ENCODE data around the gene BUB3. TPM values are rescaled to one million over a fixed set of nuclear protein-coding genes. Genes with fewer than 3 reads are reported as not detected.

Gene BUB3
- total RNA-seq, 4 donors from 2014 or later = 69.4 to 103 (median 75.9) TPM

GRCh38 chr10:123134343-123134914, 19.8 kb upstream of the BUB3 start:
- H3K9me3 ChIP-seq = peaks cover 0 to under 1% (median 0%) of the 10 kb centered on the region in 3 donors
- H3K4me1 ChIP-seq = peaks cover 0 to 64% (median 49%) of the 10 kb centered on the region in 3 donors
- TF ChIP-seq EP300 (IDR thresholded peaks at IDR 0.05) (no peak), CTCF (IDR thresholded peaks at IDR 0.05) (no peak), POLR2AphosphoS5 (IDR thresholded peaks at IDR 0.05) (no peak), POLR2A (IDR thresholded peaks at IDR 0.05) (no peak)
- no peak overlapping the region for H3K27ac ChIP-seq
- H3K27me3 ChIP-seq = peaks cover 100% of the 10 kb centered on the region
- no peaks in the 10 kb centered on the region for H3K36me3 ChIP-seq
- no peak overlapping the region for H3K4me3 ChIP-seq
- no peak for ATAC-seq
- 0 to 17% methylated on average over 1 of the region's 42 CpGs for WGBS, 2 donors (ENCODE audit: low coverage in 1 of 2)

- ATAC-seq = no peak
- H3K4me3 ChIP-seq = peak overlapping the region in 1 of 2 donors; percentile 48
- no peak for TF ChIP-seq CTCF (IDR thresholded peaks at IDR 0.05)
- no peak for TF ChIP-seq POLR2AphosphoS5 (IDR thresholded peaks at IDR 0.05)
- TF ChIP-seq POLR2A (IDR thresholded peaks at IDR 0.05) = no peak
- TF ChIP-seq EP300 (IDR thresholded peaks at IDR 0.05) = no peak
- H3K4me1 ChIP-seq = peaks cover 0 to 69% (median 49%) of the 10 kb centered on the region in 3 donors
- H3K36me3 ChIP-seq = no peaks in the 10 kb centered on the region
- H3K27me3 ChIP-seq = peaks cover 100% of the 10 kb centered on the region
- no peak overlapping the region for H3K27ac ChIP-seq
- H3K9me3 ChIP-seq = no peaks in the 10 kb centered on the region
- WGBS, 2 donors (ENCODE audit: low coverage in 1 of 2) = no CpG with 5 or more reads among the region's 46 CpGs
Measured at GRCh38 chr10:123134915-123135414, 19.2 kb upstream of the BUB3 start.

GRCh38 chr10:123135415-123136141, 18.6 kb upstream of the BUB3 start, which contains the start of gene HMX3:
Gene HMX3 (plus strand): TSS chr10:123135970. CDS start chr10:123136051, 81 bp downstream.
- H3K9me3 ChIP-seq = no peaks in the 10 kb centered on the region
- peak within 1 kb of the TSS; percentile 23 to 48 for H3K4me3 ChIP-seq
- H3K27me3 ChIP-seq = peaks cover 100% of the 10 kb centered on the region
- TF ChIP-seq EP300 (IDR thresholded peaks at IDR 0.05) = no peak
- TF ChIP-seq POLR2A (IDR thresholded peaks at IDR 0.05) = no peak
- TF ChIP-seq POLR2AphosphoS5 (IDR thresholded peaks at IDR 0.05) = no peak
- 0% methylated on average over 10 of the region's 76 CpGs; no CpG with 5 or more reads in 1 of the 2 donors for WGBS, 2 donors (ENCODE audit: low coverage in 1 of 2)
- H3K27ac ChIP-seq = no peak within 1 kb of the TSS
- no peaks in the 10 kb centered on the region for H3K36me3 ChIP-seq
- H3K4me1 ChIP-seq = peaks cover 0 to 75% (median 49%) of the 10 kb centered on the region in 3 donors
- no peak for ATAC-seq

- Histone ChIP-seq H3K27me3 (peaks cover 100% of the 10 kb centered on the region), H3K36me3 (no peaks in the 10 kb centered on the region), H3K4me1 (peaks cover 0 to 79% (median 49%) of the 10 kb centered on the region in 3 donors), H3K9me3 (no peaks in the 10 kb centered on the region), H3K27ac (no peak overlapping the region), H3K4me3 (peak overlapping the region in 1 of 2 donors; percentile 48)
- no peak for TF ChIP-seq EP300 (IDR thresholded peaks at IDR 0.05)
- no peak for ATAC-seq
- WGBS, 2 donors (ENCODE audit: low coverage in 1 of 2) = 2% methylated on average over 14 of the region's 59 CpGs; no CpG with 5 or more reads in 1 of the 2 donors
Measured at GRCh38 chr10:123136221-123136805, 17.9 kb upstream of the BUB3 start.

- no peak for ATAC-seq
Measured at GRCh38 chr10:123136806-123137642, 17.2 kb upstream of the BUB3 start.

More at GRCh38 chr10:123136806-123137642, 17.2 kb upstream of the BUB3 start:
- H3K4me3 ChIP-seq = peak overlapping the region in 1 of 2 donors; percentile 48
- no peak for TF ChIP-seq EP300 (IDR thresholded peaks at IDR 0.05)
- no peak overlapping the region for H3K27ac ChIP-seq
- no peaks in the 10 kb centered on the region for H3K9me3 ChIP-seq
- H3K4me1 ChIP-seq = peaks cover 0 to 82% (median 49%) of the 10 kb centered on the region in 3 donors
- WGBS, 2 donors (ENCODE audit: low coverage in 1 of 2) = 0% methylated on average over 7 of the region's 83 CpGs; no CpG with 5 or more reads in 1 of the 2 donors
- peaks cover 100% of the 10 kb centered on the region for H3K27me3 ChIP-seq
- H3K36me3 ChIP-seq = no peaks in the 10 kb centered on the region

Measured in gastroesophageal sphincter (tissue), 4 donors.